Heart left ventricle (tissue), 16 donors: ENCODE data around the gene RIMS3. TPM values are rescaled to one million over a fixed set of nuclear protein-coding genes. Genes with fewer than 3 reads are reported as not detected.
A peak's percentile ranks its signal among the peaks of the same experiment; 100 is the strongest.

Source experiments
- ATAC-seq, 4 donors: fragments of 200-7000 bp; cut with Tn5 transposase; one replicate each; pipeline ENCODE4 v1.9.1; 2020 to 2022; ENCODE audit warnings: moderate library complexity in 4 of 4, mild to moderate bottlenecking in 3 of 4, moderate number of reproducible peaks in 1 of 4
- DNase-seq, 5 donors: peaks; one replicate each; pipeline ENCODE4 v3.0.0-alpha.2; 2020
- H3K27ac ChIP-seq, 12 donors: fragments of 200-600 bp; sonication (generic) in 4 of 12; one replicate each; pipeline versions ENCODE4 v1.5.0 to v1.8.0; 2016 to 2022; ENCODE audit warnings: mild to moderate bottlenecking in 2 of 12
- H3K27me3 ChIP-seq, 9 donors: fragments of 200-600 bp; sonication (generic) in 2 of 9; one replicate each; pipeline versions ENCODE4 v1.5.1 to v1.8.0; 2016 to 2022; ENCODE audit warnings: mild to moderate bottlenecking in 3 of 9
- H3K36me3 ChIP-seq, 9 donors: fragments of 200-600 bp; sonication (generic) in 2 of 9; one replicate each; pipeline versions ENCODE4 v1.5.0 to v1.8.0; 2018 to 2022; ENCODE audit warnings: mild to moderate bottlenecking in 2 of 9
- H3K4me1 ChIP-seq, 12 donors: fragments of 200-600 bp; sonication (generic) in 4 of 12; one replicate each; pipeline versions ENCODE4 v1.5.0 to v1.8.0; 2016 to 2022; ENCODE audit warnings: mild to moderate bottlenecking in 3 of 12
- H3K4me3 ChIP-seq, 12 donors: fragments of 200-600 bp; sonication (generic) in 4 of 12; one replicate each; pipeline versions ENCODE4 v1.5.0 to v1.8.0; 2017 to 2022; ENCODE audit warnings: mild to moderate bottlenecking in 9 of 12, moderate library complexity in 4 of 12
- H3K9me3 ChIP-seq, 12 donors: fragments of 200-600 bp; sonication (generic) in 4 of 12; one replicate each; pipeline versions ENCODE4 v1.5.0 to v1.8.0; 2016 to 2022; ENCODE audit warnings: mild to moderate bottlenecking in 1 of 12
- POLR2A ChIP-seq, 2 donors: fragments of 450-650 bp; IDR thresholded peaks; one replicate each; pipeline ENCODE4 v1.6.1; 2017; ENCODE audit warnings: antibody characterized with exemption in 2 of 2, mild to moderate bottlenecking in 2 of 2, moderate library complexity in 2 of 2
- WGBS, 4 donors: extraction: QIAGEN DNeasy Blood & Tissue Kit in 2 of 4; methylation state at CpG; one replicate each; pipeline versions ENCODE4 v1.1.5 to v1.1.7; 2013 to 2018; 5-methylcytosine and 5-hydroxymethylcytosine counted together
- intact Hi-C, 10 donors: fragments of 100-400 bp; cut with DNase I; formaldehyde crosslinking; loops; one replicate each; pipeline versions ENCODE4 v1.11.1 to v1.14.2; 2022
- polyA plus RNA-seq, 2 donors: library from polyadenylated mRNA; stranded (reverse); fragments of 200-250 nt; gene quantifications; one replicate each; pipeline ENCODE4 v1.2.3, GENCODE V29; 2013
- total RNA-seq, 9 donors: library from RNA; depleted of rRNA in 2 of 9; stranded (reverse); fragments of >200 nt in 2 of 9; fragmentation: NEBNext Ultra II Directional in 3 of 9; extraction: Animal tissue kit (Norgen Biotek cat#: 25700) in 3 of 9; gene quantifications; one replicate each; pipeline versions ENCODE4 v1.1.0 to v1.2.4, GENCODE V29; 2016 to 2023
- TF ChIP-seq, protein P1 (sequence below), 12 donors: fragments of 200-600 bp; sonication (generic) in 4 of 12; IDR thresholded peaks; one replicate each; pipeline versions ENCODE4 v1.5.0 to v1.8.0; 2018 to 2022; ENCODE audit warnings: antibody characterized with exemption in 12 of 12, mild to moderate bottlenecking in 5 of 12
- donor health status: ischemic (EF 13 %, LVEDD 7.1; RV severe dilation, severe dysfunction).
- donor health status: healthy with polysubstance abuse.
- donor health status: DM: no; HTN: yes; CAD: no.
- donor health status: DM: no; HTN: no; CAD: no.
- donor health status: ischemic (EF 25% LVEDD 6.9; RV normal size, moderate dysfunction).
- donor health status: ischemic (EF 25% LVEDD 5.7; RV mildly dilated, moderate dysfunction).
- donor health status: healthy.
- donor health status: DM: yes; HTN: yes; CAD: no.
- donor health status: ischemic (EF 35%, LVEDD 5.7; RV mildly dilated, moderate dysfunction).
- donor health status: nonischemic (EF 11% LVEDD 7.7; RV severe dilation, severe dysfunction).
- donor health status: DM: yes; HTN: yes; CAD: no.
- donor health status: PGD.
- donor health status: ischemic (EF 29% LVEDD 5.4; RV normal size, mild dysfunction).
- donor health status: nonischemic (EF 23%, LVEDD 6.1; RV moderate dilation, normal function).

Gene RIMS3
- total and polyA plus RNA-seq, 11 donors, result 0.23 to 3.0 (median 1.00) TPM

DNA sequence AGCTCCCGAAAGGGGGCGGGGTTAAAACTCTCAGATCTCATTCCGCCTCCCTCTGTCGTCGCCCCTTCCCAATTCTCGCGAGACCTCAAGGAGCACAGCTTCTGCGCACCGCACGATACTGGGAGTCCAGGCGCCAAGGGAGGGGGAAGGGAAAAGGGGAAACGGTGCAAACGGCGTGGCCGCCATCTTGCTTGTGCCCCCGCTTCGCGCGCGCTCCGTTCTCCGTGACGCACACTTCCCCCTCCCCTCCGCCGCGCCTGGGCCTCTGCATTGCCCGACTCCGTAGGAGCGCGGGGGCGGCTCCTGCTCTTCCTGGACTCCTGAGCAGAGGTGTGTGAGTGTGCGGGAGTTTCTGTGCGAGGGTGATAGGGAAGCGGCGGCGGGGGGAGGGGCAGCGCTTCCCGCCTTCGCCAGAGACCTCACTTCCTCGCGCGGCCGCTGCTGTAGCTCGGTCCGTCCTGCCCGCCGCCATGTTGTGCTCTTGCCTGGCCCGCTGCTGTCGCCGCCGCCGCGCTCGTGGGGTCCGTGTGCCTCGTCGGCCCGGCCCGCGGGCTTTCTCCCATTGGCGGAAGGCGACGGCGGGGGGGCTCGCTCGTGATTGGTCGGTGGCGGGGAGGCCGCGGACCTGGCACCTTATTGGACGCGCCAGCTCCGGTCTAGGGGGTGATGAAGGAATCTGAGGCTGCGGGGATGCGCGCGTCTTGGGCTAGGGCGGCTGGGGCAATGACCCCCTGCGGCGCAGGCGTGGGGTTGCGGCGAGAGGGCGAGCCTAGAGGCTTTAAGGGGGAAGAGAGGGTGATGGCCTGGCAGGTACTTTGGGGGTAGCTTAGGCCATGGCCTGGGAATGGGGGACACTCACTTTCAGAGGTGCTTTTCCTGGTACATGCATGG, 26.3 kb upstream of the RIMS3 start, which contains the start of gene NFYC:
NFYC (plus strand) TSS at position 167 of the 891 bp plus-strand sequence. CDS start 47,140 bp downstream, outside the sequence.
- DNase-seq, result peak; percentile 98 to 99 (median 98)
- H3K4me1 ChIP-seq, result peaks cover 0 to 51% (median 31%) of the 10 kb centered on the region in 12 donors
- peak within 1 kb of the TSS; percentile 58 to 98 (median 90) for H3K4me3 ChIP-seq
- ATAC-seq, result peak; percentile 96 to 97 (median 96)
- H3K27me3 ChIP-seq, result no peaks in the 10 kb centered on the region
- peaks cover 0 to 12% (median 4%) of the 10 kb centered on the region in 9 donors for H3K36me3 ChIP-seq
- 0 to 1% (median 1%) methylated on average over 61 to 84 of the region's 84 CpGs for WGBS, 4 donors
- no peaks in the 10 kb centered on the region for H3K9me3 ChIP-seq
- intact Hi-C loops, result loop anchor here in 3 of 10 donors (1.0 to 5.0 kb wide), 3 partner anchors 17 to 46 kb away; no protein-coding TSS in a partner anchor
- TF ChIP-seq, protein P1, sequence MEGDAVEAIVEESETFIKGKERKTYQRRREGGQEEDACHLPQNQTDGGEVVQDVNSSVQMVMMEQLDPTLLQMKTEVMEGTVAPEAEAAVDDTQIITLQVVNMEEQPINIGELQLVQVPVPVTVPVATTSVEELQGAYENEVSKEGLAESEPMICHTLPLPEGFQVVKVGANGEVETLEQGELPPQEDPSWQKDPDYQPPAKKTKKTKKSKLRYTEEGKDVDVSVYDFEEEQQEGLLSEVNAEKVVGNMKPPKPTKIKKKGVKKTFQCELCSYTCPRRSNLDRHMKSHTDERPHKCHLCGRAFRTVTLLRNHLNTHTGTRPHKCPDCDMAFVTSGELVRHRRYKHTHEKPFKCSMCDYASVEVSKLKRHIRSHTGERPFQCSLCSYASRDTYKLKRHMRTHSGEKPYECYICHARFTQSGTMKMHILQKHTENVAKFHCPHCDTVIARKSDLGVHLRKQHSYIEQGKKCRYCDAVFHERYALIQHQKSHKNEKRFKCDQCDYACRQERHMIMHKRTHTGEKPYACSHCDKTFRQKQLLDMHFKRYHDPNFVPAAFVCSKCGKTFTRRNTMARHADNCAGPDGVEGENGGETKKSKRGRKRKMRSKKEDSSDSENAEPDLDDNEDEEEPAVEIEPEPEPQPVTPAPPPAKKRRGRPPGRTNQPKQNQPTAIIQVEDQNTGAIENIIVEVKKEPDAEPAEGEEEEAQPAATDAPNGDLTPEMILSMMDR (IDR thresholded peaks at IDR 0.05), result no peak
- peak in 1 of 2 donors; percentile 88 for TF ChIP-seq POLR2A (IDR thresholded peaks at IDR 0.05)
- H3K27ac ChIP-seq, result peak within 1 kb of the TSS; percentile 90 to 100 (median 100)

- no peaks in the 10 kb centered on the region for H3K27me3 ChIP-seq
- peak overlapping the region in 11 of 12 donors; percentile 58 to 98 (median 91) for H3K4me3 ChIP-seq
- peak overlapping the region; percentile 90 to 100 (median 100) for H3K27ac ChIP-seq
- intact Hi-C loops, result loop anchor here in 3 of 10 donors (1.0 to 5.0 kb wide), 3 partner anchors 18 to 46 kb away; no protein-coding TSS in a partner anchor
- H3K36me3 ChIP-seq, result peaks cover 0 to 14% (median 4%) of the 10 kb centered on the region in 9 donors
- no peaks in the 10 kb centered on the region for H3K9me3 ChIP-seq
- 14 to 21% (median 17%) methylated on average over 18 of the region's 18 CpGs for WGBS, 4 donors
- TF ChIP-seq POLR2A (IDR thresholded peaks at IDR 0.05), result no peak
- TF ChIP-seq, protein P1 (IDR thresholded peaks at IDR 0.05), result peak in 1 of 12 donors; percentile 8
- ATAC-seq, result peak in 1 of 4 donors; percentile 1
- H3K4me1 ChIP-seq, result peaks cover 0 to 42% (median 24%) of the 10 kb centered on the region in 12 donors
- DNase-seq, result no peak
Observed at GRCh38 chr1:40690771-40691537, 25.5 kb upstream of the RIMS3 start.

- intact Hi-C loops, result loop anchor here in 3 of 10 donors (2.0 to 10.0 kb wide), 3 partner anchors 19 to 155 kb away; no protein-coding TSS in a partner anchor
- DNase-seq (no peak), ATAC-seq (no peak)
- no peak overlapping the region for H3K4me3 ChIP-seq
- H3K9me3 ChIP-seq, result no peaks in the 10 kb centered on the region
- peaks cover 0 to 16% (median 4%) of the 10 kb centered on the region in 9 donors for H3K36me3 ChIP-seq
- H3K27ac ChIP-seq, result no peak overlapping the region
- H3K27me3 ChIP-seq, result no peaks in the 10 kb centered on the region
- H3K4me1 ChIP-seq, result peaks cover 0 to 34% (median 24%) of the 10 kb centered on the region in 12 donors
- WGBS, 4 donors, result 13 to 26% (median 18%) methylated on average over 1 of the region's 1 CpG
- TF ChIP-seq, protein P1 (IDR thresholded peaks at IDR 0.05), result no peak
- TF ChIP-seq POLR2A (IDR thresholded peaks at IDR 0.05), result no peak
Observed at GRCh38 chr1:40689737-40690136, 24.3 kb upstream of the RIMS3 start.
